ENCODE results near the gene OR4D1. TPM values are rescaled to one million over a fixed set of nuclear protein-coding genes. Genes with fewer than 3 reads are reported as not detected.

The OR4D1 gene
- total and polyA plus RNA-seq, 8 donors = 0.03 to 0.06 (median 0.04) TPM; not detected in 5

- TF ChIP-seq CTCF (IDR thresholded peaks at IDR 0.05) = no peak
- no peaks in the 10 kb centered on the region for H3K4me1 ChIP-seq
- H3K4me3 ChIP-seq = no peak overlapping the region
- peak in 1 of 4 donors; percentile 7 for DNase-seq
- no peak for ATAC-seq
- H3K36me3 ChIP-seq = no peaks in the 10 kb centered on the region
- no peaks in the 10 kb centered on the region for H3K9me3 ChIP-seq
- H3K27me3 ChIP-seq = peaks cover 0 to 16% of the 10 kb centered on the region in 2 donors
- intact Hi-C loops (cut with DNase I) = no loop called here
- H3K27ac ChIP-seq = no peak overlapping the region
Measured at GRCh38 chr17:58176200-58176599, 28.0 kb downstream of the OR4D1 start.

- Histone ChIP-seq H3K4me3 (no peak overlapping the region), H3K27me3 (peaks cover 0 to 8% of the 10 kb centered on the region in 2 donors), H3K27ac (no peak overlapping the region), H3K36me3 (no peaks in the 10 kb centered on the region), H3K9me3 (no peaks in the 10 kb centered on the region), H3K4me1 (no peaks in the 10 kb centered on the region)
- ATAC-seq (no peak), DNase-seq (no peak)
- intact Hi-C loops (cut with DNase I) = no loop called here
- TF ChIP-seq CTCF (IDR thresholded peaks at IDR 0.05) = no peak
Measured at GRCh38 chr17:58181796-58182195, 33.6 kb downstream of the OR4D1 start.

GRCh38 chr17:58183514-58183913 is 35.3 kb downstream of the OR4D1 start:
- DNase-seq = no peak
- TF ChIP-seq CTCF (IDR thresholded peaks at IDR 0.05) = no peak
- intact Hi-C loops (cut with DNase I) = no loop called here

GRCh38 chr17:58184308-58184985 is 36.3 kb downstream of the OR4D1 start:
- no peak overlapping the region for H3K4me3 ChIP-seq
- intact Hi-C loops (cut with DNase I) = no loop called here
- H3K27me3 ChIP-seq = peaks cover 0 to 3% of the 10 kb centered on the region in 2 donors
- ATAC-seq (no peak), DNase-seq (no peak)
- no peaks in the 10 kb centered on the region for H3K9me3 ChIP-seq
- no peak for TF ChIP-seq CTCF (IDR thresholded peaks at IDR 0.05)
- H3K36me3 ChIP-seq = no peaks in the 10 kb centered on the region
- H3K4me1 ChIP-seq = no peaks in the 10 kb centered on the region
- no peak overlapping the region for H3K27ac ChIP-seq

More at GRCh38 chr17:58183514-58183913, 35.3 kb downstream of the OR4D1 start:
- Histone ChIP-seq H3K4me3 (no peak overlapping the region), H3K4me1 (no peaks in the 10 kb centered on the region), H3K27ac (no peak overlapping the region), H3K9me3 (no peaks in the 10 kb centered on the region), H3K36me3 (no peaks in the 10 kb centered on the region), H3K27me3 (peaks cover 0 to 3% of the 10 kb centered on the region in 2 donors)
- no peak for ATAC-seq

- H3K27ac ChIP-seq = no peak overlapping the region
- DNase-seq (no peak), ATAC-seq (no peak)
- H3K9me3 ChIP-seq = no peaks in the 10 kb centered on the region
- no peaks in the 10 kb centered on the region for H3K4me1 ChIP-seq
- H3K27me3 ChIP-seq = peaks cover 0 to 6% of the 10 kb centered on the region in 2 donors
- intact Hi-C loops (cut with DNase I) = no loop called here
- TF ChIP-seq CTCF (IDR thresholded peaks at IDR 0.05) = no peak
- no peaks in the 10 kb centered on the region for H3K36me3 ChIP-seq
- no peak overlapping the region for H3K4me3 ChIP-seq
Measured at GRCh38 chr17:58184986-58185761, 37.0 kb downstream of the OR4D1 start.
